ENCODE data around the gene CPA2. TPM values are rescaled to one million over a fixed set of nuclear protein-coding genes. Genes with fewer than 3 reads are reported as not detected.

The CPA2 gene
- total RNA-seq, 2 experiments from 2014 or later, result 0.18 TPM; not detected in 1

DNA sequence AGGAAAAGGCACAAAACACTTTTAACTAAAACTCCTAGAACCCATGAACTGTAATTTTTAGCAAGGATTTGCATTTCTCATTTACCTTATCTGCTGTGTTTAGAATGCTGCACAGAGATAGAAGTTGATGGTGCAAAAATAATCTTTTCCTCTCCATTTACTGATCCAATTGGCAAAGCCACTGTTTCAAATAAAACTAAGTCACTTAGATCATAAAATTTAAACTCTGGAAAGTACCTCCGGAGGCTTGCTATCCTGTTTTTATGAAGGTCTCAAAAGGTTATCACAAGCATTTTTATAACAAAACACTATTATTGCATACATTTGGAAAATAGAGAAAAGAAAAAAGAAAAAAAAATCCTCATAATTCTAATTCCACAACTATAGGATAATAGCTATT, 7.6 kb downstream of the CPA2 start:
- Mint-ChIP-seq H3K4me1 (peaks cover 41% of the 10 kb centered on the region), H3K27me3 (peaks cover 4% of the 10 kb centered on the region), H3K27ac (no peak overlapping the region), H3K4me3 (no peak overlapping the region), H3K36me3 (ENCODE audit: low read depth) (no peaks in the 10 kb centered on the region), H3K9me3 (ENCODE audit: low read depth) (no peaks in the 10 kb centered on the region)
- CTCF ChIA-PET, result no interaction called here
- no peak for ATAC-seq
- DNase-seq, result no peak
- POLR2A ChIA-PET, result no interaction called here
- intact Hi-C loops (cut with DNase I, micrococcal nuclease), result no loop called here

DNA sequence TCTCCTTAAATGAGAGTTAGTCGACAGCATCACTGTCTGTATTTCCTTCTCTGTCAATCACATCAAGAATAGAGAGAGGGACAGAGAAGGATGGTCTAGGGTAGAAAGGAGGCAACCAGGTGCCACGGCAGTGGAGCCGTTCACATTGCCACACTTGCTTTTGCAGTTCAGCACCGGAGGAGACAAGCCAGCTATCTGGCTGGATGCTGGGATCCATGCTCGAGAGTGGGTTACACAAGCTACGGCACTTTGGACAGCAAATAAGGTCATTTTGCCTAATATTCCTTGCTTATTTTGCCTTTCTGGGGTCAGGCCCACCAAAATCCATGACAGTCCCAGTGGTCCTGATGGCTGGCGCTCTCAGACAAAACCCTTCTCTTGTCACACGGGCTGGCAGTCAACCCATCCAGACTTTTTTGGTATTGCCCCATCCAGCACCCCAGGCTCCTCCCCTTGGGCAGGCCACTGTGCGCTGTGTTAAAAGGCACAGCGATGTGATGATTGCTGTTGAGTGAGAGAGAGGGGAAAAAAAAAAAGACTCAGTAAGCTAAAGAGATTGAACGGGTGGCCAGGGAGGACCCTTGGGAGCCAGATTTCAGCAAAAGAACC, 8.4 kb downstream of the CPA2 start:
- H3K27ac Mint-ChIP-seq, result no peak overlapping the region
- no peak overlapping the region for H3K4me3 Mint-ChIP-seq
- ChIA-PET CTCF (interaction anchor here (0.5 kb wide), 1 partner anchor 74 kb away, joined by 3 read pairs; no protein-coding TSS in a partner anchor), POLR2A (no interaction called here)
- H3K36me3 Mint-ChIP-seq (ENCODE audit: low read depth), result no peaks in the 10 kb centered on the region
- H3K9me3 Mint-ChIP-seq (ENCODE audit: low read depth), result no peaks in the 10 kb centered on the region
- intact Hi-C loops (cut with DNase I, micrococcal nuclease), result loop anchor here (5.0 kb wide), 2 partner anchors 372 to 737 kb away; no protein-coding TSS in a partner anchor
- peaks cover 4% of the 10 kb centered on the region for H3K27me3 Mint-ChIP-seq
- no peak for ATAC-seq
- H3K4me1 Mint-ChIP-seq, result peaks cover 41% of the 10 kb centered on the region
- DNase-seq, result no peak

DNA sequence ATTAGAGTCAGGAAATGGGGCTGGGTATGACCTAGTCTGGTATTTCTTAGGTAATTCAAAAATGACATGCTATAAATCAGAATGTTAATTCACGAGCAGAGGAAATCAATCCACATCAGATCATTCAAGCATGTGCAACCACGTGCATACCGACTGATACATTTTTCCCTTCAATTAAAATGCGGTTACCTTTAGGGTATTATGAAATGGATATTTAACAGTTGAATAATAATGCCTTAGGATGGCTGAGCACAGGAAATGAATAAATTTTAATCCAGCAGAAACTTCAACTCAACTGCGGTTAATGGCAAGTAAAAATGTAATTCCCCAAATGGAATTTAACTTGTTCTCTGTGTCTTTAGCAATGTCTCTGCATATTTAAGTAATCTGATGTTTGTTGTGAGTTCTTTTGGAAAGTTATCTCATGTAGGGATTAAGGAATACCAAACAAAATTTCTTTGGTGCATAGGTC, 9.2 kb downstream of the CPA2 start:
- ATAC-seq (no peak), DNase-seq (no peak)
- intact Hi-C loops (cut with DNase I, micrococcal nuclease), result loop anchor here (2.0 to 5.0 kb wide), 4 partner anchors 33 to 736 kb away; no protein-coding TSS in a partner anchor
- no peak overlapping the region for H3K4me3 Mint-ChIP-seq
- no peak overlapping the region for H3K27ac Mint-ChIP-seq
- H3K4me1 Mint-ChIP-seq, result peaks cover 41% of the 10 kb centered on the region
- H3K27me3 Mint-ChIP-seq, result peaks cover 4% of the 10 kb centered on the region
- CTCF ChIA-PET, result no interaction called here
- no peaks in the 10 kb centered on the region for H3K9me3 Mint-ChIP-seq (ENCODE audit: low read depth)
- H3K36me3 Mint-ChIP-seq (ENCODE audit: low read depth), result no peaks in the 10 kb centered on the region
- POLR2A ChIA-PET, result no interaction called here

DNA sequence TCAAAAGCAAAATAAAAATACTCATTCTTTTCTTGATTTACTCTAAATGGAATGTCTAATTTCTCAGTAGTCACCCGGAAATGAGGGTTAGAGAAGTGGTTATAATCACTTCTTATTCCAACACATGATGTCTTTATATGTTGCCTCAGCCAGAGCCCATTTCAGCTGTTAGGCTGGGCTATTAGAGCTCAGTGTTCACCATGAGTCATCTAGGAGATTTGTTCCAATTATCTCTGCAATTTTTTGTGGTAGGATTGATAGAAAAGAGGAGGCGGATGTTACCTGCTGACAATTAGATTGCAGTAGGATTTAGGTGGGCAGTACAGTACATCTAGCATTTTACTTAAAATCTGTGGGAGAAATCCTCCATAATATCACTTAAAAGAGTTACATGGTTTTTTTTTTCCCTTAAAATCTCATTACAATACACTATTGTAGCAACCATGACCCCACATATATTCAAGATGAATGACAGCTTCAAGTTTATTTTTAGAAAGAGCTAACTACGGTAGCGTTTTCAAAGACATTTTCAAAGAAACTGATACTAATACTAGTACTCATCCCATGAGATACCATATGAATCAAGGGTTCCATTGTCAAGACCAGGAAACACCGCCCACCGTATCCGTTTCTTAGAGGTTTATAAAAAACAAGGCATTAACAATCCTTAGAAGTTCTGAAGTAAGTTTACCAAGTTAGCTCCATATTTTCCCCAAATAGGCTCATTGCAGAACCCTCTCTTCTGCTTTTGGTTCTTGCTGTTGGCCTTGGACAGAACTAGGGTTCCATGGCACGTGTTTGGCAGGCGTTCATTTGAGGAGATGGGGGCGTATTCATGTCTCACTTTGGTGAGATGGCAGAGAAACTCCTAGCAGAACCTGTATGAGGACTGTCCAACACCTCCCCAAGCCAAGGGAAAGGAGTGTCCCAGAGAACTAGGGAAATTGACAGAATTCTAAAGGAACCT, 10.4 kb downstream of the CPA2 start:
- H3K4me3 Mint-ChIP-seq, result peak overlapping the region; percentile 5
- DNase-seq (peak; percentile 77), ATAC-seq (peak; percentile 73)
- peaks cover 4% of the 10 kb centered on the region for H3K27me3 Mint-ChIP-seq
- peaks cover 41% of the 10 kb centered on the region for H3K4me1 Mint-ChIP-seq
- peak overlapping the region; percentile 79 for H3K27ac Mint-ChIP-seq
- intact Hi-C loops (cut with DNase I, micrococcal nuclease), result loop anchor here (1.0 to 5.0 kb wide), 7 partner anchors 34 to 735 kb away; partner anchors contain the start of gene TMEM209 (in 1 of the 2)
- no peaks in the 10 kb centered on the region for H3K9me3 Mint-ChIP-seq (ENCODE audit: low read depth)
- H3K36me3 Mint-ChIP-seq (ENCODE audit: low read depth), result no peaks in the 10 kb centered on the region
- CTCF ChIA-PET, result interaction anchor here (1.0 to 1.7 kb wide), 3 partner anchors 10 to 72 kb away, joined by 4 to 5 read pairs (median 4); partner anchors contain the start of gene TMEM209
- POLR2A ChIA-PET, result interaction anchor here (0.8 kb wide), 1 partner anchor 33 kb away, joined by 5 read pairs; no protein-coding TSS in a partner anchor

DNA sequence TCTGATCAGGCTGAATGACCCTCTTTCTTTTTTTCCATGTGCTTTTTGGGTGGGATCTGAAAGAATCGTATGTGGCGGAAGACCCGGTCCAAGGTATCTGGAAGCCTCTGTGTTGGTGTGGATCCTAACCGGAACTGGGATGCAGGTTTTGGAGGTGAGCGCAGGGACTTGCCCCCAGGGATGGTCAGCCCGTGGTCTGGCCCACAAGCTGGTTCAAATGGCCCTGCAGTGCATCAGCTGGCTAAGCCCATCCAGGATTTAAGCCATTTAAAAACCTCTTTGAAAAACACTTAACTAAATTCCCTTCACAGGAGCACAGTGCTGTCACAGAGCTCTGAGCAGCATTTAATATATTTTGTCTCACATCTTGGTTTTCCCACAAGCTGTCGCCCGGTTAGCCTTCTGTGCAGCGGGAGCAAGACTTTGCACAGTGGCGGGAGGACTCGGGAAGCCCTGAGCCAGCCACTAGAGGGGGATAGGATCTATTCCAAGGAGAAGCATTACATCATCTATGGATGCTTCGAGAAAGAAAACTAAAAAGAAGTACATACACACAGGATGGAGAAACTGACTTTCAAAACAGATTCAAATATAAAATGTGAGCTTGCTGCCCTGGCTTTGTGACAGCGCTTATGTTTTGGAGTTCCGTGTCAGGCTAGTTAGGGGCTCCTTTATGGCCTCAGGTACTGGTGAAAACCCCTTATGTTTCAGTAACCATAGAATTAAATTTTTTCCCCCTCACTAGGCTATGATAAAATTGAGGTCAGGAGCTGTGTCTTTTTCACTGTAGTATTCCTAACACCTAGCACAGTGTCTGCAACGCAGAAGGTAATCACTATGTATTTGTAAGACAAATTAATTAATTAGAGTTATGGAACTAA, 11.3 kb downstream of the CPA2 start:
- ChIA-PET CTCF (interaction anchor here (1.0 to 1.7 kb wide), 2 partner anchors 9 to 73 kb away, joined by 4 to 5 read pairs; partner anchors contain the start of gene TMEM209), POLR2A (interaction anchor here (0.8 kb wide), 1 partner anchor 32 kb away, joined by 5 read pairs; no protein-coding TSS in a partner anchor)
- intact Hi-C loops (cut with DNase I, micrococcal nuclease), result loop anchor here (1.0 to 5.0 kb wide), 7 partner anchors 35 to 734 kb away; partner anchors contain the start of gene TMEM209 (in 1 of the 2)
- DNase-seq (no peak), ATAC-seq (no peak)
- Mint-ChIP-seq H3K4me1 (peaks cover 37% of the 10 kb centered on the region), H3K9me3 (ENCODE audit: low read depth) (no peaks in the 10 kb centered on the region), H3K4me3 (no peak overlapping the region), H3K27ac (peak overlapping the region; percentile 79), H3K27me3 (peaks cover 4% of the 10 kb centered on the region), H3K36me3 (ENCODE audit: low read depth) (no peaks in the 10 kb centered on the region)

DNA sequence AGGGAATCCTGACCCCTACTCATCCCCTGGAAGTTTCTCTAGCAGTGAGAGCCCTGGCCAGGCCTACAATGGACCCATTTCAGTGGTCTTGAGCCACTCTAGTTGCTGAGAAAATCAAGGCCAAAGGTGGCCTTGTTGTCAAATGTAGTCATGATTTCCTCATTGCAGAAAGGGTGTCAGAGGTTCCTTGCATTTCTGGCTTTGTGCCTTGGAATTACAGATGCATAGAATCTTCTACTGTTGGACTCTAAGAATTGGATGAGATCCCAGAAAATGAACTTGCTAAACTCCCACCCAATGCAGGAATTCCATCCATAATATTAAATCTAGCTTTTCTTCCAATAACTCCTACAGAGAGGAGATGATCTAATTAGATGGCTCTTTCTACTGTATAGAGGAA, 12.2 kb downstream of the CPA2 start:
- Mint-ChIP-seq H3K4me3 (no peak overlapping the region), H3K9me3 (ENCODE audit: low read depth) (no peaks in the 10 kb centered on the region), H3K27me3 (peaks cover 5% of the 10 kb centered on the region), H3K36me3 (ENCODE audit: low read depth) (no peaks in the 10 kb centered on the region), H3K4me1 (peaks cover 30% of the 10 kb centered on the region), H3K27ac (no peak overlapping the region)
- ChIA-PET CTCF (no interaction called here), POLR2A (no interaction called here)
- DNase-seq (no peak), ATAC-seq (no peak)
- intact Hi-C loops (cut with DNase I, micrococcal nuclease), result loop anchor here (5.0 kb wide), 2 partner anchors 368 to 733 kb away; no protein-coding TSS in a partner anchor

DNA sequence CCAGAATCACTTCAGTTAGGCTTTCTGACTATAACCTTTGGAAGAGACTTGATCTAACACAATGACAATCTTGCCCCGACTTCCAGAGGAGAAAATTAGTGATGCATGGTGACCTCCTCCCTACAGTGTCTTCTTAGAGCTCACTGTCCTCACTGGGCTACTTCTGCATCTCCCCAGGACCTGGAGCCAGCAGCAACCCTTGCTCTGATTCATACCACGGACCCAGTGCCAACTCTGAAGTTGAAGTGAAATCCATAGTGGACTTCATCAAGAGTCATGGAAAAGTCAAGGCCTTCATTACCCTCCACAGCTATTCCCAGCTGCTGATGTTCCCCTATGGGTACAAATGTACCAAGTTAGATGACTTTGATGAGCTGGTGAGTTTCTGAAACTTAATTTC, 12.6 kb downstream of the CPA2 start:
- H3K36me3 Mint-ChIP-seq (ENCODE audit: low read depth), result no peaks in the 10 kb centered on the region
- intact Hi-C loops (cut with DNase I, micrococcal nuclease), result loop anchor here (5.0 kb wide), 2 partner anchors 368 to 733 kb away; no protein-coding TSS in a partner anchor
- ATAC-seq, result no peak
- H3K4me1 Mint-ChIP-seq, result peaks cover 27% of the 10 kb centered on the region
- no peak overlapping the region for H3K4me3 Mint-ChIP-seq
- H3K9me3 Mint-ChIP-seq (ENCODE audit: low read depth), result no peaks in the 10 kb centered on the region
- H3K27ac Mint-ChIP-seq, result no peak overlapping the region
- ChIA-PET POLR2A (no interaction called here), CTCF (no interaction called here)
- DNase-seq, result no peak
- peaks cover 8% of the 10 kb centered on the region for H3K27me3 Mint-ChIP-seq

DNA sequence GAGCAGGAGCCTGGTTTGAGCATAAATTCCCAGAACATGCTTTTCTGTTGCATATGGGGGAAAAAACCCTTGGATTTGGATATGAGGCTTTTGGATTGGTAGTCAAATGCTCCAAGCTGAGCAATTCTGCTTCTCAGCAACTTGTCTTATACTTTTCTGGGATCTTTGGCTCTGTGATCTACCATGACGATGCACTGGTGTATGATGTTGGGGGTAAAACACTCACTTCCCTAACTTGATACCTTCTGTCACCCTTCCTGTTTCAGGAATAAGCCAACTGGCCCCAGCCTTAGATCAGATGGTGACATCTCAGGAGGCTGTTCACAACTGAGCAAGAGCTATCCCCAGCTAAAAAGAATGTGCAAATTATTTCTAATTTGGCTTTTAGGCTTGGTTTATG, 13.2 kb downstream of the CPA2 start:
- intact Hi-C loops (cut with DNase I, micrococcal nuclease), result loop anchor here (5.0 kb wide), 2 partner anchors 367 to 732 kb away; no protein-coding TSS in a partner anchor
- H3K9me3 Mint-ChIP-seq (ENCODE audit: low read depth), result no peaks in the 10 kb centered on the region
- ATAC-seq (no peak), DNase-seq (no peak)
- ChIA-PET CTCF (no interaction called here), POLR2A (no interaction called here)
- H3K4me3 Mint-ChIP-seq, result no peak overlapping the region
- H3K27ac Mint-ChIP-seq, result no peak overlapping the region
- H3K4me1 Mint-ChIP-seq, result peaks cover 27% of the 10 kb centered on the region
- H3K36me3 Mint-ChIP-seq (ENCODE audit: low read depth), result no peaks in the 10 kb centered on the region
- H3K27me3 Mint-ChIP-seq, result peaks cover 7% of the 10 kb centered on the region

DNA sequence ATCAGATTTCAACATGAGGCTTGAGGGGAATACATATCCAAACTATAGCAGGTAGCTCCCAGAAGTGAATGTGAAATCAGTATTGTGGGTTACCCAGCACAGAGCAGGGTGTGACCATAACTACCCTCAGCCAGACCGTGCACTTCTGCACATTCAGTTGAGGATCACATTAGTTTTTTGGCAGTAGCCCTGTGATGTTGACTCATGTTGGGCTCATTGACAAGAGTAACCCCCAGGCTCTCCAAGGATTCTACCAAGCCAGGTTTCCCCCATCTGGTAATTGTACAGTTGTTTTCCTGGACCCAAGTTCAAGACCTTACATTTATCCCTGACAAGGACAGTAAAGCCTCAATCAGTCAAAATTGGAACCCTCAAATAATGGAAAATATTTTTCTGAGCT, 14.6 kb downstream of the CPA2 start:
- Mint-ChIP-seq H3K27ac (no peak overlapping the region), H3K4me1 (peaks cover 19% of the 10 kb centered on the region), H3K4me3 (no peak overlapping the region), H3K36me3 (ENCODE audit: low read depth) (no peaks in the 10 kb centered on the region), H3K27me3 (peaks cover 7% of the 10 kb centered on the region), H3K9me3 (ENCODE audit: low read depth) (no peaks in the 10 kb centered on the region)
- ChIA-PET POLR2A (no interaction called here), CTCF (no interaction called here)
- intact Hi-C loops (cut with DNase I, micrococcal nuclease), result no loop called here
- ATAC-seq (no peak), DNase-seq (no peak)

DNA sequence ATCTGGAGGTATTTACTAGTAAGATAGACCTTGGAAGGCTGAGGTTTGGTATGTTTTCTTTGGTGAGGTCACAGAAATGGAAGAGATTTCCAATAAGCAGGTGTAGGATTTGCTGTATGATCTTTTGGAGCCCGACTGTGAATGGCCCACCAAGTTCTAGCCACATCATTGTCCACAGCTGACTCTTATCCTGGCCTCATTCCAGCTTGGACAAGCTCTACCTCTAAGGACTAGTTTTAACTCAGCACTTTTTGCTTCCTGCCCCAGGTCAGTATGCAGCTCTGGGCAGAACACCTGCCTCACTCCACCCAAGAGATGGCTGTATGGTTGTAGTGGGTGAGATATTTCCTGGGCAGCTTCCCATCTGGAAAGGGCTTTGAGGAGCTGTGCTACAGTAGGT, 20.2 kb downstream of the CPA2 start:
- Mint-ChIP-seq H3K36me3 (ENCODE audit: low read depth) (no peaks in the 10 kb centered on the region), H3K27ac (no peak overlapping the region), H3K4me1 (no peaks in the 10 kb centered on the region), H3K27me3 (peaks cover 7% of the 10 kb centered on the region), H3K9me3 (ENCODE audit: low read depth) (no peaks in the 10 kb centered on the region), H3K4me3 (no peak overlapping the region)
- DNase-seq (no peak), ATAC-seq (no peak)
- ChIA-PET POLR2A (no interaction called here), CTCF (interaction anchor here (0.6 to 1.4 kb wide), 3 partner anchors 9 to 43 kb away, joined by 3 to 5 read pairs (median 3); no protein-coding TSS in a partner anchor)
- intact Hi-C loops (cut with DNase I, micrococcal nuclease), result no loop called here

DNA sequence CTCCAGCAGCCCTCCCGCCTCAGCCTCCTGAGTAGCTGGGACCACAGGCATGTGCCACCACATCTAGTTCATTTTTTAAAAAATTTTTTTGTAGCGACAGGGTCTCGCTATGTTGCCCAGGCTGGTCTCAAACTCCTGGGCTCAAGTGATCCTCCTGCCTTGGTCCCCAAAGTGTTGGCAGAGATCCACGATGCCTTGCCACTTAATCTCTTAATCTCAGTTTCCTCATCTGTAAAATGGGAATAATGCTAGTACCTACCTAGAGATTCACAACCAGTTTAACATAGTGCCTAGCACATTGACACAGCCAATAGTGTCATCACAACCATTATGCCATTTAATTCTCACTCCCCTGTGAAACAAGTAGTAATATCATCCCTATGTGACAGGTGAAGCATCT, 21.5 kb downstream of the CPA2 start:
- ChIA-PET CTCF (interaction anchor here (0.9 kb wide), 1 partner anchor 45 kb away, joined by 3 read pairs; no protein-coding TSS in a partner anchor), POLR2A (no interaction called here)
- H3K27me3 Mint-ChIP-seq, result peaks cover 7% of the 10 kb centered on the region
- H3K36me3 Mint-ChIP-seq (ENCODE audit: low read depth), result no peaks in the 10 kb centered on the region
- intact Hi-C loops (cut with DNase I, micrococcal nuclease), result no loop called here
- H3K4me1 Mint-ChIP-seq, result no peaks in the 10 kb centered on the region
- ATAC-seq (no peak), DNase-seq (no peak)
- no peak overlapping the region for H3K4me3 Mint-ChIP-seq
- no peak overlapping the region for H3K27ac Mint-ChIP-seq
- no peaks in the 10 kb centered on the region for H3K9me3 Mint-ChIP-seq (ENCODE audit: low read depth)

All from activated CD4-positive, alpha-beta T cell treated with anti-CD3 and anti-CD28 coated beads for 36 hours (primary cell).